HG03060 (cell line): ENCODE measurements around the gene HHEX.

ENCODE experiments used
- ATAC-seq: cut with Tn5 transposase; IDR thresholded peaks from one replicate; pipeline ENCODE4 v1.9.1; 2021; ENCODE audit warnings: low read depth, moderate number of reproducible peaks; ENCODE audit not compliant: unreplicated experiment

Gene HHEX

DNA sequence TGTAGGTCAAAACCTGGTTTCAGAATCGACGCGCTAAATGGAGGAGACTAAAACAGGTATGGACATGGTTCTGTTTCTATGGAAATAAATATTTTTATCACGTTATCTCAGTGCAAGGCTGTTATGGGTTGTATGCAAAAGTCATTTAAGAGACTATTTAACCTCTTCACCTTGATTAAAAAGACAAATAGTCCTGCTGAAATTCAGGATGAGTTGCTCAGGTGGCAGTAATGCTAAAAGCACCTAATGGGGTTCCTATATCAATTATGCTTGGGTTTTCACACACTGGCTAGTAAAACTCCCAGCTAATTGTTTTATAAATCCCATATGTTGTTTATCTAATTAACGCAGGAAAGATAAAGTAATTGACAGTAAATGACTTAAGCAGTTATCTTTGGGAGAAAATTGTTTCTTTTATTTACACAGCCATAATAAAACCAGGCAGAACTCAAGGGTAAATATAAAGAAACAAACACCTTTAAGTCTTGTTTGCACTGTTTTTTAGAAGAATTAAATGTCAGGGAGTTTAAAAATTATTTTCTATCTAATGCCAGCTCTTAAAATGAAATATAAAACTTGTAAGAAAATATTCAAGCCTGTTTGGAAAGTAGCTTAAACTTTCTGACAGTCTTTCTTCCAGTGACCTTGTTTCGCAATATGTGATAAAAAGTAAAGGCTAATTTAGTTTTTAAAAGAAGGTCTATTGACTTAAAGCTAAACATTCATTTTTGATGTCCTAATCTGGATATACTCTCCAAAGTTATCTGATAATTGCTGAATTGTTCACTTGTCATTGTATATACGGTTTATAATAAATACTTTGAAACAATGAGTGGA is 3.2 kb downstream of the HHEX start:
- ATAC-seq = no peak

- no peak for ATAC-seq
These were observed 3.8 kb downstream of the HHEX start for GRCh38 chr10:92693534-92693893.

DNA sequence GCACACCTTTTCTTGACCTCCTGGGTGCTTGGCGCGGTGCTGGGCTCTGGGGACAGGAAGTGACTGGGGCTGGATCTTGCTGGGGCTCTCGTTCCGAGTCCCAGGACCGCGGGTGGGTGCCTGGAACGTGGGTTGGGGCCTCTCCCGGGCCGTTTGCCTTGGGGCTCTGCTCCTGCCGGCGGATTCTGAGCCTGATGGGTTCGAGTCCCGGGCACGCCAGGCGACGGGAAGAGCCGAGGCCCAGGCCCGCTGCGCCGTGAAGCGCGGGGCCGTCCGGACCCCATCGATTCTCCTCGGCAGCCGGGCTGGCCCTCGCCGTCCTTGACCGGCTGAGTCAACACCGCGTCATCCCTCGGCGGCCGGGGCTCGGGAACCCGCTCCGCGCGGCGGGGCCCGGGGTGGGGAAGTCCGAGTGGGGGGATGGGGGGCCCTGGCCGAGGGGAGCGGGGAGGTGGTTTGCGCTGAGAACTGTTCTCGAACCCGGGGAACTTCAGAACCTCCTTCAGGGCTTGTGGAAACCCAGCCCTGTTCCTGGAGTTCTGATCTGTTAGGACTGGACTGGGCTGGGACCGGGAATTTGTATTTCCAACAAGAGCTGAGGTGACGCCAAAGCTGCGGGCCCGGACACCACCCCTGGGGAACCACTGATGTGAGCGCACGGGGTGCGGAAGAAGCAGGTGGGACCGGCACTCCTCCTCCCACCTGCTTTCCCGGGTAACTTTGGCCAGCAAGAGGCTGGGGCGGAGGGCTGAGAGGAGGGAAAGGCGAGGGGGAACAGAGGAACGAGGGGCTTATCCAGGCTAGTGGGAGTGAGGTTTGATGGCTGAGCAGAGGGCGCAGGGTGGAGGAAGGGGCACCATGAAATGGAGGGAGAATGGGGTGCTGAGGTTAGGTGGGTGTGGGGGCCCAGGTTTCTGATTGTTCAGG is 6.2 kb downstream of the HHEX start:
- no peak for ATAC-seq

- ATAC-seq = no peak
These were observed 7.0 kb downstream of the HHEX start for GRCh38 chr10:92696606-92697383.

- ATAC-seq = no peak
These were observed 8.1 kb downstream of the HHEX start for GRCh38 chr10:92697663-92698511.

- ATAC-seq = no peak
These were observed 9.4 kb downstream of the HHEX start for GRCh38 chr10:92699193-92699517.

DNA sequence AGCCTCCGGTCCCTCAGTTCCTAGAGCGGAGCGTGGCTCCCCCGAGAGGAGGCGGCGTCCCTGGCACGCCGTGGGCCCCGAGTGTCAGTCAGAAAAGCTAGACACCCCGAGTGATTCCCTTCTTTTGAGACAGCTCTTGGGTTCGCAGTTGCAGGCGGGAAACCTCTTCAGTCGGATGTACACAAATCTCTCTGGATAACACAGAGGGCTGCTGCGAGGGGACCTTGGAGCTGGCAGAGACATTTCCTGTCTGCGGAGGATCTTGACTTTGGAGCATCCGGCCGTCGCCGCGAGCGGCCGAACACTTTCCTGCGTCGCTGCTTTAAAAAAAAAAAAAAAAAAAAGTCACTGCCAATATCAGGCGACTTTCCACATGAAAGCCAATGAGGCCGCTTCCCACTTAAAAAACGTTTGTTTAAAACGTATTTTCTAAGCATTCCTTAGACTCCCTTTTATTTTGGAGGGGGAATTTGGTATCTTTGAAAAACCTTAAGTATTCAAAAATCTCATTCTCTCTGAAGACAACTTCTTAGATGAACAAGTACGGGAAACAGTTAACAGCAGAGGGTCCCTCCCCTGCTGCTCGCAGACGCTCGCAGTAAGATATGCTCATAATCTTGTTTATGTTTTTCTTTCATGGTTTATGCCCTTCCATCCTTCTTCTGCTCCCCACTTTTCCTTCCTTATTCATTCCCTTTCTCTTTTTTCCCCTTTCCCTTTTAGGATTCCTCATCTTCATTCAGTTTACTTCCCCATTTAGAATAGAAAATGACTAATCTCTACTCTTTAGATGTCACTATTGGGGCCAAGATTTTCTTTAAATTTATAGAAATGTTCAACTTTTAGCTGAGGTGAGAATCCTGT is 10.0 kb downstream of the HHEX start:
- ATAC-seq = no peak

- no peak for ATAC-seq
These were observed 12.7 kb downstream of the HHEX start for GRCh38 chr10:92702301-92702916.

DNA sequence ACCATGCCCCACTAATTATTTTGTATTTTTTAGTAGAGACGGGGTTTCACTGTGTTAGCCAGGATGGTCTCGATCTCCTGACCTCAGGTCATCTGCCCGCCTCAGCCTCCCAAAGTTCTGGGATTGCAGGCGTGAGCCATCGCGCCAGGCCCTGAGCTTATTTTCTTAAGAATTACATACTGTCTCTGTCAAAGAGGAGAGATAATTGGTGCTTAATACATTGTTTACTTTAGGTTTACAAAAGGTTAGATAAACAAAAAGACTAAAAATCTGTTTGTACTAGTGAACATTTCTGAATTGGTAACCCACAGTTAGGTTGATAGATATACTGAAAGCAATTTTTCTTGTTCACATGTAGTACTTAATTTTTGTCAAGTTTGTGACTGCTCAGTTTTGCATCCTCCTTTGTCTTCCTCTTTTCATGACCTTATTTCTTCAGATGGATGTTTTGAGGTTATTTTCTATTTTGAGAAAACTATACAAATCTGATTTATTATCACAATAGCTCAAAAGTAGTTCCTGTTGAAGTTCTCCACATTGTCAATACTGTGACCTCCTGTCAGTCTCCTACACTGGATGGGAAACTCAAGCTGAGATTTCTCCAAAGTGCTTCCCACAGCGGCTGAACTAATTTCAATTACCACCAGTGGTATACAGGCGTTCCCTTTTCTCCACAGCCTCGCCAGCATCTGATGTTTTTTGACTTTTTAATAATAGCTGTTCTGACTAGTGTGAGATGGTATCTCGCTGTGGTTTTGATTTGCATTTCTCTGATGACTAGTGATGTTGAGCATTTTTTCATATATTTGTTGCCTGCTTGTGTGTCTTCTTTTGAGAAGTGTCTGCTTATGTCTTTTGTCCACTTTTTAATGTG is 22.5 kb downstream of the HHEX start:
- no peak for ATAC-seq

DNA sequence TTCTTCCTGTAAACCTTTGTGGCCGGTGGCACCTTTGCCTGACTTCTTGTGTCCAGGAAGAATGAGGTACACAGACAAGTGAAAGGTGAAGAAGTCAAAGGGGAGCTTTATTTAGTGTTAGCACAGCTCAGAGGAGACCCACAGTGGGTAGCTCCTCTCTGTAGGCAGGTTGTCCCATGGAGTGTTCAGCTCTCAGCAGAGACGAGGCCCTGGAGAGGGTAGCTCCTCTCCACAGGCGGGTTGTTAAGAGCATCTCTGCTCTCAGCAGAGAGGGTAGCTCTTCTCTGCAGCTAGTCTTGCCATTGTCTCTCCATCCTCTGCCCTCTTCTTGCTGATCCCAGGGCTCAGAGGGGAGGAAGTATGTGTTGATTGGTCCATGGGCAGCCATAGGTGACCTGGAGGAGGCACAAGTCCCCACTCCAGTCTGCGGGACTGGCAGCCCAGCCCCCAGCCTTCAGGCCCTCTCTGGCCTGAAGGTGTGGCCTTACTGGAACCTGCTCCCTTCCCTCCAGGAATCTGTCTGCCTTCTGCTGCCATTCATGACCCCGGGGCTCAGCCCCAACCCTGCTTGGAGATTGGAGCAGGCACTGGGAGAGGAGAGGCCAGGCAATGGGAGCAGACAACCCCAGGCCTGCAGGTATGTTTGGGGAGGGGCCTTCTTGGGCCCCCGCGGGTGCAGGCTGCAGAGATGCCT is 24.5 kb downstream of the HHEX start:
- ATAC-seq = no peak

- no peak for ATAC-seq
These were observed 25.1 kb downstream of the HHEX start for GRCh38 chr10:92714872-92715271.

- no peak for ATAC-seq
These were observed 30.5 kb downstream of the HHEX start for GRCh38 chr10:92719991-92720830.

- no peak for ATAC-seq
These were observed 31.0 kb downstream of the HHEX start for GRCh38 chr10:92720831-92721165.

DNA sequence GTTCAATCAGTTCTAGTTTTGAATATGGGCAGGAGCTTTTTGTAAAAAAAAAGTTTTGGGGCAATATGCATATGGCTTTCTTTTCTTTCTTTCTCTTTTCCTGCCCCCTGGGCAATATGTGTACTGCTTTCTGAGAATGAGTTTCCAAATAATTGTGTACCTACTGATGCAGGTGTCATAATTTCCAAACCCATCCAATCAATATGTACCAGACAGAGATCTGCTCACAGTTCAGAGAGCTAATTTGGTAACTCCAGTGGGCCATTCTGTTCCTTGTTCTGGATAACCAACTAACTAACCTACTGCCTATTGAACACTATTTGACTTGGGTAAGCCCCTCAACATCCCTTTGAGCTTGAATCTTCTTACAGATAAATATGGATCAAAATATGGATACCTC is 32.6 kb downstream of the HHEX start:
- ATAC-seq = no peak

DNA sequence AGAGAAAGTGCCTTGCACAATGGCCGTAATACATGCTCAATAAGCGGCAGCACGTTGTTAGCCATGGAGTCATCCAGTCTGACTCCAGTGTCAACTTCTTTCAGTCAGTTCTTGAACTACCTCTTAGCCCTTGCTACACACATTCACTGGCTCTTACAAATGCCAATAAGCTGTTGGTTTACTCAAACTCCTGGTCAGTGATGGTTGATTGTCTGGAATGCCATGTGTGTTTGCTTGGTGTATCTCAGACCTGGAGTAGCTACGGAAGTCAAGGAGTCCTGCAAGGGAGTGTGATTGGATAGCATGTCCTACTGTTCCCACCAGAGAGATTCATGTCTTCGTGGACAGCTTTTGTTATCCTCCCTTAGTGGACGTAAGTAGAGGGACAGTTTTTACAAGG is 37.4 kb downstream of the HHEX start:
- ATAC-seq = no peak

- ATAC-seq = no peak
These were observed 37.8 kb downstream of the HHEX start for GRCh38 chr10:92727550-92727949.

GRCh38 chr10:92729886-92730285 is 40.1 kb downstream of the HHEX start:
- ATAC-seq = peak; percentile 57
